ENCODE results near the gene TP53I13.
"Not testable (repeated sequence)": the region's sequence is repeated elsewhere in the genome, so short reads cannot be mapped to it uniquely, and the experiment has no call there.

Gene TP53I13, protein sequence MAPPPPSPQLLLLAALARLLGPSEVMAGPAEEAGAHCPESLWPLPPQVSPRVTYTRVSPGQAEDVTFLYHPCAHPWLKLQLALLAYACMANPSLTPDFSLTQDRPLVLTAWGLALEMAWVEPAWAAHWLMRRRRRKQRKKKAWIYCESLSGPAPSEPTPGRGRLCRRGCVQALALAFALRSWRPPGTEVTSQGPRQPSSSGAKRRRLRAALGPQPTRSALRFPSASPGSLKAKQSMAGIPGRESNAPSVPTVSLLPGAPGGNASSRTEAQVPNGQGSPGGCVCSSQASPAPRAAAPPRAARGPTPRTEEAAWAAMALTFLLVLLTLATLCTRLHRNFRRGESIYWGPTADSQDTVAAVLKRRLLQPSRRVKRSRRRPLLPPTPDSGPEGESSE

DNA sequence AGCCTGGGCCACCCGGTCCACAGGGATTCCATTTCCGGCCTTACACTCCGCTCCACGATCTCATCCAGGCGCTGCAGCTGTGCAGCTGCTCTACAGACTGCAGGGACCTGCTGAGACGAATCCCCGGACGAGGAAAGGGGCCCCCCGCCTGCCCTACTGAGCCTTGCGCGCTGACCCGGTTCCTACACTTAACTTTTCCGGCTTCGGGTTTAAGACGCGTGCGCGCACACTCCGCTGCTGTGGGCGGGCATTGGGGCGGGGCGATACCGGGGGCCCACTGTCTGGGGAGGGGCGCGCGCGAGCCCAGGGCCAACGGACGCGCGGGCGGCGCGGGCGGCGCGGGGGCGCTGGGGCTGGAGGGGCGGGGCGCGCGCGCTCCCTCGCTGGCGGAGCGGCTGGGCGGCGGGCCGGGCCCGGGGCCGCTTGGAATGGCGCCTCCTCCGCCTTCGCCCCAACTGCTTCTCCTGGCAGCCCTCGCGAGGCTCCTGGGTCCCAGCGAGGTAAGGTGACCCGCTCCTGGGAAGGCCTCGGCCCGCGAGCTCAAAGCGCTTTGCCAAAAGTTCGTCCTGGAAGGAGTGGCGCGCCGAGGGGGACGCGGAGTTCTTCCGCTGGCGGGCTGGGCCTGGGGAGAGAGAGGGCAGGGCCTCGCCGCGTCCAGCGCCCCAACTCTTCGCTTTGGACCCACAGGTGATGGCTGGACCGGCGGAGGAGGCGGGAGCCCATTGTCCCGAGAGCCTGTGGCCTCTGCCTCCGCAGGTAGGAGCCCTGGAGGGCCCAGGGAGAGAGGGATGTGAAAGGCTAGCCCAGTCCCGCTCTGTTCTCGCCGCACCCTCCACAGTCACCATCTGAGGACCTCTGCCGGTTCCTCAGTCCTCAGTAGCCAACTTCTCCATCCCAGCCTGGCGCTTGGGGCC, at the start of gene TP53I13:
TSS of gene TP53I13 (plus strand) at position 371 of the 914 bp plus-strand sequence. CDS start at position 429, 58 bp downstream.
- FAIRE-seq, result no peak

DNA sequence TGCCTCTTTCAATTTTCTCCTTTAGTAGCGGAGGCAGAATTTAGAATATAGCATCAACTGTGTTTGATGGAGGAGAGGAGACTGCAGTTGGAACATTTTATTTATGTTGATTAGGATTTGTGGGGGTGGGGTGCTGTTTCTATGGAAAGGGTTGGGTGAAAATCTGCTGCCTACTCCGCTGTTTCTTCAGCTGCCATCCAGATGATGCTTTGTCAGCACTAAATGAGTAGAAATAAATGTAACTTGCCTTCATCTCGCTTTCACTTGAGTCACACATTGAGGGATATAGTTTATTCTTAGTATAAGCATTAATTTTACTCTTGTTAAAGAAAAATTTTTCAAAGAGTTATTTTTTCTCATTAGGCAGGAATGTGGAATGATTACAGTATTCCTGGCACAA, 43.8 kb upstream of the TP53I13 start:
- no peak for FAIRE-seq

GRCh38 chr17:29526322-29526721, 42.2 kb upstream of the TP53I13 start:
- FAIRE-seq, result no peak

- no peak for FAIRE-seq
Observed at GRCh38 chr17:29533976-29534375, 34.5 kb upstream of the TP53I13 start.

GRCh38 chr17:29544066-29544465, 24.4 kb upstream of the TP53I13 start:
- FAIRE-seq, result no peak

DNA sequence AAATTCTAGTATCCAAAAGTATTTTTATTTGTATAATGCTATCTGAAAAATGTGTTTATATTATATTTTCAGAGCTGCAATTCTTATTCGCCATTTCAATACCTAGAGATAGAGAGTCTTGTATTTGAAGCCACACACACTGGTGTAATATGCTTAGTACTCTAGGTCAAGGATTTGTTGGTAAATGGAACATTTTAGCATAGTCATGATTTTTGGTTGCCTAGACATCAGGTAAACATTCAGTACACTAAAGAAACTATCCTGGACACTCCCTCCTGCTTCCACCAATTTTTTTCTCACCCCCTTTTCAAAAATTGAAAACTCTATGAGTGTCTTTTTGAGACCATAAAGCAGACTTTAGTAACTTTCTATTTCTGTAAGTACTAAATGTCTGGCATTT, 22.4 kb upstream of the TP53I13 start:
- no peak for FAIRE-seq

- no peak for FAIRE-seq
Observed at GRCh38 chr17:29546830-29547229, 21.7 kb upstream of the TP53I13 start.

DNA sequence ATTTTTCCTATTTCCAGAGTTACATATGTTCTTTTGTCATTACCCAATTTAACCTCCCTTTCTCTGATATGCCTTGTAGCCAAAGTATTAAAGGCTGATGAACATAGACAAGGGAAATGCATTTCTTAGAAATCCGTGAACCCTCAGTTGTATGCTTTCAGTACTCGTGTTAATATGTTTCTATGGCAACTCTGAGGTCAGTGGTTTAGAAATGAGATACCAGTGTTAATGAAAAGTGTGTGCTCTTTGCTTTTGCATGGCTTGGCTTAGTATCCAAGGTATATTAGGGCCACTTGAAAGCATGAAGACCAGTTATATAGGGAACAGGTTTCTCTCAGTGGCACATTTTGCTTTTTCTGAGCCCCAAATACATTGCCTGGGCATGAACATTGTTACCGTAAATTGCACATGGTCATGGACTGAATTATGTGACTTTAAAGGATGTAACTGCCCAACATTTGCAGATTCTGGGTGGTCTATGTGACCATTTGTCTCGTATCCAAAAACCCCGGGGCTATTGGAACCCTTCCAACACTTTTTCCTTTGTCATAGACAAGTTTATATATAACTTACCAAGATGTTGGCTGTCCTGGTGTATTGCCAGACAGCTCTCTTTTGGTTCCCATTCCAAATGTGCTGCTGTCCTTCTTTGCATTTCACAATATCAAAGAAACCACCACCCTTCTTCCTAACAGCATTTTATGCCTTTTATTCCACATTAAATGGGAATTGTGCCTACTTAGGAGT, 19.2 kb upstream of the TP53I13 start:
- FAIRE-seq, result no peak

- no peak for FAIRE-seq
Observed at GRCh38 chr17:29555840-29556239, 12.7 kb upstream of the TP53I13 start.

DNA sequence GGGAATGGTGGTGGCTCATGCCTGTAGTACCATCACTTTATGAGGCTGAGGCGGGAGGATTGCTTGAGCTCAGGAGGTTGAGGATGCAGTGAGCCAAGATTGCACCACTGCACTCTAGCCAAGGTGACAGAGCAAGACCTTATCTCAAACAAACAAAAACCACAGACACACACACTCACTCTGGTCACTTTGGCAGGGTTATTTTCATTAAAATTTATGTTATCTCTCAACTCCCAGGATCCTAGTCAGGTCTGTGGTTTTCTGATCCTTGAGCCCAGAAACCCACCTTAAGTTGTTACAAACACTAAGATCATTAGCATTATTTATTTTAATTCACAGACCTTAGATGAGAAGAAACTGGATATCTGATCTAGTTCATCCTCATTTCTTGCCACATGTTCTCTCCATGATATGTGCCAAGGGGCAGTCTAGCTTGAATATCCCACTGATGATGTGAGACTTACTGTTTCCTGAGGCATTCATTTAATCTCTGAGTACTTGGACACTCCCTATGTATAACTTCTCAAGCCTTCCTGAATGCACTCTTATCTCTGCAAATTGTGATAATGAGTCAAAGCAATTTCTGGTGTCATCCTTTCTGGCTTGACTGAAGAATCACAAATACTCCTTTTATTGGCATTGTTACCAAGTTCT, 11.3 kb upstream of the TP53I13 start:
- no peak for FAIRE-seq

DNA sequence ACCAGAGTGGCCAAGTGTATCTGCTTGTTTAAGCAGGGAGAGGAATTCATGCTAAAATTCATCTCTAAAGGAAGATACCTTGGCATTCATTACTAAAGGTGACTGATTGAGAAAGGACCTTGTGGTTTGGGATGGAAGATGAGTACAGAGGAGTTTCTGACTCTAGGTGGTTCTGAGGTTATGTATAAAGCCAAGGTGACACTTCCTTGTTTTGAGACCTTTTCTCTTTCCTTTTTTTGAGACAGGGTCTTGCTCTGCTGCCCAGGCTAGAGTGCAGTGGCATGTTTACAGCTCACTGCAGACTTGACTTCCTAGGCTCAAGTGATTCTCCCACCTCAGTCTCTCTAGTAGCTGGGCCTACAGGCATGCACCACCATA, 10.8 kb upstream of the TP53I13 start:
- no peak for FAIRE-seq

- not testable (repeated sequence) for FAIRE-seq
Observed at GRCh38 chr17:29558139-29558538, 10.4 kb upstream of the TP53I13 start.

DNA sequence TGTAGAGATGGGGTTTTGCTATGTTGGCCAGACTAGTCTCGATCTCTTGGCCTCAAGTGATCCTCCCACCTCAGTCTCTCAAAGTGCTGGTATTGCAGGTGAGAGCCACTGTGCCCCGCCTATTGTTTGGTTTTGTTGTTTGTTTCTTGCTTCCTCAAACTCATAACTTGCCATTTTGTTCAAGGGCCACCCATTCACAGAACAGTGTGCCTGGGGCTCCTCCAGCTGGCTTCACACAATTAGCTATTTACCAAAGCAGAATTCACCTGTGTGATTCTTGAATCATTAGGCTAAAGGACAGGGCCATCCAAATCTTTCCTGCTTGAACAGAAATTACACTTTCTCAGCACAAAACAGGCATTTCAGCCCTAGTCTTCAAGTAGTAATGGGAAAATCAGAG, 8.9 kb upstream of the TP53I13 start:
- no peak for FAIRE-seq

DNA sequence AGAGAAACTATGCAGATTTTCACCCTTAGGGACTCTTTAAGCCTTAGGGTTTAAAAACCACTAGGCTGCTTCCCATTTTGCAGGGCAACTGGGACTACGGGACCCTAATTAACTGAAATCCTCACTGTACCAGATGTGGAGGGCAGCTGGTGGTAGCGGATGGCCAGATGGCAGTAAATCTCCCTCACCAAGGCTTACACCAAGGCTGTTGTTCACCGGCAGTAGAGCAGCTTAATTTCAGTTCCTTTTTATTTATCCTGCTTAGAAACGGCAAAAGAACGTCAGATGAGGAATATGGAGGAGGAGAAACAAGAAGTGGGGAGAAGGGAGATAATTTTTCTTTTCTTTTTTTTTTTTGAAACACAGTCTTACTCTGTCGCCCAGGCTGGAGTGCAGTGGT, 8.2 kb upstream of the TP53I13 start:
- no peak for FAIRE-seq

GRCh38 chr17:29561554-29562517, 6.7 kb upstream of the TP53I13 start:
- no peak for FAIRE-seq

DNA sequence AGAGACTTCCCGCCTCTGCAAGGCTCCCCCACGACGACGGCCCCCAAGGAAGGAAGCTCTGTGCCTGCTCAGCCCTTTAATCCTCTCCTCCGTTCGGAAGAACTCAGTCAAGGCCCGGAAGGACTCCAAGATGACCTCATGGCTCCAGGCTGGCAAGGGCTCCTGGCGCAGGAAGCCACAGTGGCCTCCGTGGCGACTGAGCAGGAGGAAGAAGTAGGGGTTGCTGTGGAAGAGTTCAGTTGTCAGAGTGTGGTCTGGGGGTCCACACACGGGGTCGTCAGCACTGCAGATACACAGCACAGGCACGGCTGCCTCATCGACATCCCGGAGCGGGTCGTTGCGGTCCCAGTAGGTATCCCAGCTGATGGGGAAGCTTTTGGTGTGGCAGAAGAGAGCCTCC, 5.9 kb upstream of the TP53I13 start:
- FAIRE-seq, result no peak

DNA sequence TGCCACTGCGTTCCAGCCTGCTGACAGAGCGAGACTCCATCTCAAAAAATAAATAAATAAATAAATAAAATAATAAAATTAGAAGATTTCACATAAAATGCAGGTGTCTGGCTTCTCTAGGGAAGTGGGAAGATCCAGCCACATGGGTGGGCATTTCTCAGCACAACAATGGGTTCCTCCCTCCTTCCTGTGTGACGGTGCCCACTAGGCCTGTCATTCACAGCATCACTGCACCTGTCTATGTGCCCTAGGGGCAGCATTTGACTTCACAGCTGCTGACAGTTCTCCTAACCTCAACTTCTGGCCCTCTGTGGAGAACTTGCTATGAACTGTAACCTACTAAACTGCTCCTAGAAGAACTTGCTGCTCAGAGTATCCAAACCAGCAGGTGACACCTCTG, 4.7 kb upstream of the TP53I13 start:
- FAIRE-seq, result no peak

GRCh38 chr17:29565643-29566472, 2.6 kb upstream of the TP53I13 start:
- no peak for FAIRE-seq

- no peak for FAIRE-seq
Observed at GRCh38 chr17:29566473-29567303, 1.8 kb upstream of the TP53I13 start, which contains the start of gene ABHD15. Gene ABHD15, minus strand, starts transcription at chr17:29567037. Its CDS starts 71 bp downstream, at chr17:29566966.

DNA sequence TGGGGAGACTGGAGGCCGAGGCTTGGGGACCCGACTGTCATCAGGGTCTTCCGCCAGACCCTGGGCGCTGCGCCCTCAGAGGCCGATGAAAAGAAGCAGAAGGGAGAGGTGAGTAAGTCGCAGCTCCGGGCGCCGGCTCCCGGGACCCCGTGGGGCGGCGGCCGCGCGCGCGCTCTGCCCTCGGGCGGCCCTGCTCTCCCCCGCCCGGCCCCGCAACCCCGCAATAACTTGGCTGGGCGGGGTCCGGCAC, 1.3 kb upstream of the TP53I13 start:
- FAIRE-seq, result no peak

All from TTC549 (cell line).